UCSD-AML1 (cell line): ENCODE measurements around the gene BEND3.
"Not testable (repeated sequence)": the region's sequence is repeated elsewhere in the genome, so short reads cannot be mapped to it uniquely, and the experiment has no call there.

Source experiments
- DNase-seq: peaks from one replicate; lab custom pipeline; 2025; ENCODE audit not compliant: unreplicated experiment; lab: John Stamatoyannopoulos, UW

Gene BEND3

GRCh38 chr6:107121266-107121665, 6.0 kb upstream of the BEND3 start:
- DNase-seq, result no peak

- no peak for DNase-seq
These were observed 5.1 kb upstream of the BEND3 start for GRCh38 chr6:107120404-107120803.

- no peak for DNase-seq
These were observed 3.7 kb upstream of the BEND3 start for GRCh38 chr6:107118976-107119375.

- DNase-seq, result not testable (repeated sequence)
These were observed 3.2 kb upstream of the BEND3 start for GRCh38 chr6:107118540-107118939.

GRCh38 chr6:107116931-107117330, 1.6 kb upstream of the BEND3 start:
- no peak for DNase-seq

GRCh38 chr6:107116328-107116892, 1.1 kb upstream of the BEND3 start:
- no peak for DNase-seq

GRCh38 chr6:107115695-107116327, 496 bp upstream of the BEND3 start:
- DNase-seq, result peak; percentile 20

GRCh38 chr6:107114213-107114925, 946 bp downstream of the BEND3 start:
- DNase-seq, result peak; percentile 88

GRCh38 chr6:107110200-107110599, 5.1 kb downstream of the BEND3 start:
- DNase-seq, result peak; percentile 17

GRCh38 chr6:107108201-107108890, 7.0 kb downstream of the BEND3 start:
- no peak for DNase-seq

GRCh38 chr6:107107791-107108190, 7.5 kb downstream of the BEND3 start:
- DNase-seq, result no peak

- no peak for DNase-seq
These were observed 9.2 kb downstream of the BEND3 start for GRCh38 chr6:107106165-107106564.

- DNase-seq, result peak; percentile 25
These were observed 9.7 kb downstream of the BEND3 start for GRCh38 chr6:107105511-107106116.

GRCh38 chr6:107103082-107103481, 12.2 kb downstream of the BEND3 start:
- DNase-seq, result no peak

- DNase-seq, result no peak
These were observed 12.9 kb downstream of the BEND3 start for GRCh38 chr6:107102414-107102805.

GRCh38 chr6:107101686-107102413, 13.5 kb downstream of the BEND3 start:
- no peak for DNase-seq

GRCh38 chr6:107101211-107101610, 14.1 kb downstream of the BEND3 start:
- no peak for DNase-seq

- DNase-seq, result no peak
These were observed 16.6 kb downstream of the BEND3 start for GRCh38 chr6:107098436-107099307.

- DNase-seq, result not testable (repeated sequence)
These were observed 30.9 kb downstream of the BEND3 start for GRCh38 chr6:107084459-107084858.

- no peak for DNase-seq
These were observed 31.4 kb downstream of the BEND3 start for GRCh38 chr6:107083921-107084320.
